ENCODE data around the gene MAGED2.
A peak's percentile ranks its signal among the peaks of the same experiment; 100 is the strongest.
"Not testable (repeated sequence)": the region's sequence is repeated elsewhere in the genome, so short reads cannot be mapped to it uniquely, and the experiment has no call there.

Gene MAGED2, protein sequence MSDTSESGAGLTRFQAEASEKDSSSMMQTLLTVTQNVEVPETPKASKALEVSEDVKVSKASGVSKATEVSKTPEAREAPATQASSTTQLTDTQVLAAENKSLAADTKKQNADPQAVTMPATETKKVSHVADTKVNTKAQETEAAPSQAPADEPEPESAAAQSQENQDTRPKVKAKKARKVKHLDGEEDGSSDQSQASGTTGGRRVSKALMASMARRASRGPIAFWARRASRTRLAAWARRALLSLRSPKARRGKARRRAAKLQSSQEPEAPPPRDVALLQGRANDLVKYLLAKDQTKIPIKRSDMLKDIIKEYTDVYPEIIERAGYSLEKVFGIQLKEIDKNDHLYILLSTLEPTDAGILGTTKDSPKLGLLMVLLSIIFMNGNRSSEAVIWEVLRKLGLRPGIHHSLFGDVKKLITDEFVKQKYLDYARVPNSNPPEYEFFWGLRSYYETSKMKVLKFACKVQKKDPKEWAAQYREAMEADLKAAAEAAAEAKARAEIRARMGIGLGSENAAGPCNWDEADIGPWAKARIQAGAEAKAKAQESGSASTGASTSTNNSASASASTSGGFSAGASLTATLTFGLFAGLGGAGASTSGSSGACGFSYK

DNA sequence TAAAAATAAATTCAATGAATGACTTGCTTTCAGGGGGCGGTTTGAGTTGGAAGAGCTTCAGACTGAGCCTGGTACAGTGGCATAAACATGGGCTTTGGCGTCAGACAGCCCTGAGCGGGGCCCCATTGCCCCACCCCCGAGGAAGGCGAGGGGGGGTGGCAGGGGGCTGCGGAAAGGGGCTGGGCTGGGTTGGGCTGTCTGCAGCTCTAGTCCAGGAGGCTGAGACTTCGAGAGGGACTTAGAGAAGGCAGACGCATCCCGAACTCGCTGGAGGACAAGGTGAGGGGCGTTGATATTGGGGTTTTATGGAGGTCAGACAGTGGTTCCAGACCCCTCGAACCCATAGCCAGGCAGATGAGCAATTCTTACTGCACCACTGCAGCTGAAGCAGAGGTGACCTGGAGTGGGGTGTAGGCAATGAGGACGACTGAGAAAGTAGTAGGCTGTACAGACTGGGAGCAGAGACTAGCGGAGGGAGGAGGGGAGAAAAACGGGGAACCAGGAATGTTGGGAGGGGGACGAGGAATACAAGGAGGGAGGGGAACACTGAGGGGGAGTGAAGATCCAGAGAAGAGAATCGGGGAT is at the start of gene MAGED2:
TSS of gene MAGED2 (plus strand) at position 222 of the 585 bp plus-strand sequence. CDS start 1,587 bp downstream, outside the sequence.
- no peak for FAIRE-seq

DNA sequence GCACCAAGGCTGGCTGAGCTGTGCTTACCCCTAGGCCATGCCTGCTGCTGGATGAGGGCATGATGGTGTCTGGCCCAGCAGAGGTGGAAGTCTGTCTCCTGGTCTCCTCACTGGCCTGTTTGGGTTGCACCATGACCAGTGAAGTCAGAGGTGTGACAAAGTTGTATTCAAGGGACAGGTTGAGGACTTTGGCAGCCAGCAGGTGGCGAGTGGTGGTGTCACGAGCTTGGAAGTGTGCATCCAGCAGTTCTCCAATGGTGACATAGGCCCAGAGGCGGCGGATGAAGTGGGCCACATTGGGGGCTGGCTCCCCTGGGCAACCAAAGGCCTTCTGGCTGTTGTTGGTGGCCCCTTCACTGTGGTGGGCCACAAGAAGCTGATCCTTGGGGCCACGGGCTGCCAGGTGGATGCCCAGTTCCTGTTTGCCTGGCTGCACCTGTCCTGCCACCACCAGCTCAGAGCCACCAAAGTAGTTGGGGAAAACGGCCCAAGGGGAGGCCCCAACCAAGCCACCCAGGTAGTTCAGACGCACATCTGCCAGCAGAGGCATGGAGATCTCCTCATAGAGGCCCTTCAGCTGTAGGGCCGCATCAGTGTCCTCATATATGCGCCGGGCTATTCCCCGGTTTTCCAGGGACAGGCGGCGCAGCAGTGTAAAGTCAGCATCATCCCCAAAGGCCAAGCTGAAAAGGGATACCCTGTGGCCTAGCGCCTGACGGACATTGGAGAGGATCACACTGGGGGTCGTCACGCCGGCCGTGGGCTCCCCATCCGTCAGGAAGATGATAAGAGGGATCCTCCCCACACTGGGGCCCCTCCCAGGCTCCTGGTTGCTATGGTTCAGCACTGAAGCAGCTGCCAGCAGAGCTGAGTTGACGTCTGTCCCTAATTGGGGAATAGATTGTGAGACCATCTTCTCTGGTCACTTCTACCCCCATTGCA is 49.2 kb upstream of the MAGED2 start:
- FAIRE-seq, result no peak

DNA sequence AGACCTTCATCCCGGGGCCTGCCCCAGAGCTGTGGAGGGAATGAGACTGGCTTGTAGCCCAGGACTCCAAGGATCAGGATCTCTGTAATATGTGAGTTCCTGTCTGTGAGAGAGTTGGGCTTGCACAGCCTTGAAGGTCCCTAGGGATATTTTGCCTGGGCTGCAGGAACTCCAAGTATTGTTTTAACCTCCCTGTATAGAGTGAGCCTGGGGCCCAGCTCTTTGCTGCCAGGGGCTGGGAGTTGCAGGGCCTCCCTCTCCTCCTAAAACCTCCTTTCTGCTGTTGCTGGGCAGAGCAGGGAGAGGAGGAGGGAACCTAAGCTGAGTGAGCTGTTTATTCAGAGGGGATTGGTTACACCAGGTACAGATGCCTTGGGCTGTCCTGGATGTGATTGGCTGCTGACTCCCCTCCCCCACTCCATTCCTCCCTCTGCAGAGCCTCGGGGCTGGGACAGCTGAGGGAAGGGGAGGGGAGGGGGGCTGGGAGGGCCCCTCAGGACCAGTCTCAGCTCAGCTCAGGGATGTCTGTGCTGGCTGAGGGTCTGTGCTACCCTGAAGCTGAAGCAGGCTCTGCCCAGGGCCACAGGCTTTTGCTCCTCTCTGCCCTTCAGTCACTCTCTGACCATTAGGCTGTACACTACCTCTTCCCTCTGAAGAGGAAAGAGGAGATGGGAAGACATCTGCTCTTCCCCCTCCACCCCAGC is 33.0 kb upstream of the MAGED2 start:
- not testable (repeated sequence) for FAIRE-seq

DNA sequence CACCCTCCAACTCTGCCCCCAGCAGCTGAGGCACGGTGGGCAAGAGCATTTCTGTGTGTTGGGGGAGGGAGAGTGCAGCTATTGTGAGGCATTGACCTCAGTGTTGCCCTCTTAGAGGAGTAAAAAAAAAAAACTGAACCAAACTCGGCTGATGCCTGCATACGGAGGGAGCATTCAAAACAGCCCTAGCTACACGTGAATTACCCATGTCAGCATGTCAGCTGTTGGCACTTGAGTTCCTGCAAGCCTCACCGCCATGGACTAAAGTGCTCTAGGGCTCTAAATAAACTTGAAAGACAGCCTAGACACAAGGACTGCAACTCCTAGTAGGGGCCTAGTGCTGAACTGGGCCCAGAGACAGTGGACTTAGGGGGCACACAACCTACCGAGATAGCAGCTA is 31.5 kb upstream of the MAGED2 start:
- no peak for FAIRE-seq

DNA sequence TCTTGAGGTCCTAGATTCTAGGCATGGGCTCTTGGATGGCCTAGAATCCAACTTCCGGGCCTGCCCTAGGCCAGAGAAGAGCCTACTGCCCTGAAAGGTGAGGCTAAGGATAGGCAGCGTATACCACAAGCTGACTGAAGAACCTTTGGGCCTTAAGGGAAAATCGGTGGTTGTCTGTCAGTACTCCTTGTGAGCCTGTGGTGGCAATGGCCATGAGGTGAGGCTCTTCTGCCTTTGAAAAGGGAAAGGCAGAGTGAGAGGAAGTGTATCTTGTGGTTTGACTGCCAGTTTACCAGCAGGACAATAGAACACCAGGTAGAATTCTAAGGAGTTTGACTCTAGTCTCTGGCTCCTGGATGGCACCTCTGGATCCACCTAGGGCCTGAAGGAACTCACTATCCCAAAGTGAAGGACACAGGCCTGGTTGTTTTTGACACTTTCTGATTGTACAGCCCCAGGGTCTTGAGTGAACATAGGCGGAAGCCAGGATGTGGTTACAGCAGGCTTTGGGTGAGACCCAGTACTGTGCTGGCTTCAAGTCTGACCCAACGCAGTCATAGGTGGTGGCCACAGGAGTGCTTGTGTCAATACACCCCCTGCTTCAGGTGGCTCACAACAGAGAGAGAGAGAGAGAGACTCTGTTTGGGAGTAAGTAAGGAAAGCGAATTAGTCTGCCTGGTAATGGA is 30.4 kb upstream of the MAGED2 start:
- FAIRE-seq, result no peak

DNA sequence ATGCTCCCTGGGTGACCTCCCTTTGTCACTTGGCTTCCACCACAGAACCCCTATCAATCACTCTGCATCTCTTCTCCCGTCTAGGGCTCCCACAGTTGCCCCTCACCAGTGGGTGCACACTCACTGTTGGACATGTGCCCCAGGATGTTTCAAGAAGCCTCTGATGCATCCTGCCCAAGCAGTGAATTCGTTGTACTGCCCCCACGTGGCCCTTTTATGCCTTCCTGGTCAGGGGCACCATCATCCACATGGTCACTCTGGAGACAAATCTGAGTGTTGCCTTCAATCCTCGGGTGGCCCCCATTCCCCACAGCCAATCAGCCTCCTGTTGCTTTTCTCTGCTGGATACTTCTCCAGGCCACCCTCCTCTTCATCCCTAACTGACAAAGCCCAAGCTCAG is 21.6 kb upstream of the MAGED2 start:
- no peak for FAIRE-seq

DNA sequence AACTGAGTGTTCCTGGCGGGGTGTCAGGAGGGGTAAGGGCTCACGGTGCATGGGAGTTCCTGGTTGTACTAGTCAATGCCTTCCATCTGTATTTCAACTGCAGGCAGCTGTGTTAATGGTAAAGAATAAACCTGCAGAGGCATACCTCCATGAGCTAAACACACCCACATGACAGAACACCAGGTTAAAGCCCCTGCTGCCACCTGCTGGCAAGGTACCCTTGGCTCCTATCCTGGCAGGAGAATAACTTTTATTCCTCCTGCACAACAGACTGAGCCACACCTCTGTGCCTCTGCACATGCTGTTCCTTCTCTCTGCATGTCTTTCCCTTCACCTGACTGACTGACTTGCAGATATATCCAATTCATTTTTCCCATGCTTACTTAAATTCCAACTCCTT is 20.6 kb upstream of the MAGED2 start:
- no peak for FAIRE-seq

DNA sequence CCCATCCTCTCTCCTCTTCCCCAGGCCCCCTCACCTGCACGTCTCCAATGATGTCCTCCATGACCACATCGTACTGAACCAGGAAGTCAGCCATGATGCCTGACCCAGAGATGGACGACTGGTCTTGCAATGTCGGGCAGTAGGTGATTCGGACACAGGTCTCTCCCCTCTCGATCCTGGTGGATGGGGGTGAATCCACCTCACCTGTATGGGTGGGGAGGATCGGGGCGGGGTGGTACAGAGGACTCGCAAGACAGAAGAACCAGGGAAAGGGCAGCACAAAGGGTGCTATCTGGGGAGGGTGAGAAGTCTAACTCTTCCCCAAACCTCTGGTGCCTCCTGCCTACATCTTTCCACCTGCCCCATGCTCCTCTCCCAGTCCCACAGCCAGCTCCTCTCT is 19.1 kb upstream of the MAGED2 start:
- no peak for FAIRE-seq

DNA sequence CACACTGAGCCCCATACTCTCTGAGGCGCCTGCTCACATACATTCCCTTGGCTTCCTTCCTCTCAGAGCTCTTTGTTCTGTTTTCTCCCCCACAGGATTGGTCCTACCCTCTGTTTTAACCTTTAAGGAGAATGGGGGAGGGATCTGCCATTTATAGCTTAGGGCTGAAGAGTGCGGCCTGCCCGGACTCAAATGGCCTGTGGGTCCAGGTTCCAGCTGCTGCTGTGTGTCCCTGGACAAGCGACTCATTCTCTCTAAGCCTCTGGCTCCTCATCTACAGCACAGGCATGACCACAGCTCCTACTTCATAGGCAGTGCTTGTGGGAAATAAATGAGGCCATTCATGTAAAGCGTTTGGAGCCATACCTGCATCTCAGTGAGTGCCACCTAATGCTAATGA is 18.1 kb upstream of the MAGED2 start:
- FAIRE-seq, result not testable (repeated sequence)

DNA sequence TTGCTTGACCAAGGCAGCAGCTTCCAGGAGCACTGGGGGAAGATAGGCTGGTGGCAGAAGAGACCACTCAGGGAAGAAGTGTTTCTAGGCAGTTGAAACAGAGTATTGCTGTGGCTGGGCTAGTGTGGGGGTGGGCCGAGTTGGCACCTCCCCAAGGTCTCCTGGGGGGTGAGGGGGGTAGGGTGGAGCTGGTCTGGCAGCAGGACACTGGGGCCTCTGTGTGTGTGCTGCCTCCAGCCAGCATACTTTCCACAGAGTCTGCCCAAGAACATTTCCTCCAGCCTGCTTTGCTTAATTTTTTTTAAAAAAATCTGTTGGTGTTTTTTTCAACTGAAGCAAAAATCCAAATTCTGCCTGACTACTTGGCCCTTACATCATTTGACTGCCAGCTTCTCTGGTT is 13.5 kb upstream of the MAGED2 start:
- no peak for FAIRE-seq

DNA sequence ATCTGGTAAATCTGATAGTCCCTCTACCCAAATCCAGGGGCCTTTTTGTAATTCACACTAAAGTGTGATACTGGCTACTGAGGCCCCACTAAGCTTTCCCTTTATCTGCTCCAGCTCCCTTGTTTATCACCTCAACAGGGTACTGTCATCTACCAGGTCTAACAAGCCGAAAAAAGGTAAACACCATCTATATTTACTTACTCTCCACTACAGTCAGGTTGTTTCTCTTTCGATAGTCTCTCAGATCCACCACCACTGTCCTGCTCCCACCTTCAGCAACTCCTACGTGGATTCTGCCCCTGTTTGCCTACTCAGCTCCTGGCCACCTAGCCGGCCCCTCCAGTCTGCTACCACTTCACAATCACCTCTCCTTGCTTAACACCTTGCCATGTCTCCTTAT is 12.8 kb upstream of the MAGED2 start:
- FAIRE-seq, result no peak

DNA sequence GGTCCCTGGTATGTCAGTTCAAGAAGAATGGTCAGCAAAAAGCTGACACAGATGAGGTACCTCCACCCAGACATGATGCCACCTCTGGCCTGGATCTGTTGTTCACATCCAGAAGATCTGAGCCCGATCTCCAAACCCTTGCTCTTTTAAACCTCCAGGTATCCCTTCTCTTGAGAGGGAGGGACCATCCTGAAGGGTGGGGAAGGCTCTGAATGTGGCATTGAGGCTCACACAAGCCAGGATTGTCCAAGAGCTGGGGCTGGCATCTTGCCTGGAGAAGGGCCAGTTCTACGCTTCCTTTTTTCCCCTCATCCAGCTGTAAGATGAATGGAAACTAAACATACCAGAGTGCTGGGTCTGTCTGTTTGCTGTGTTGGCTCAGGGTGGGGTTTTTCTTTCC is 9.4 kb upstream of the MAGED2 start, which contains the start of gene ITIH6:
TSS of gene ITIH6 (minus strand) at position 119 of the 400 bp plus-strand sequence. CDS start at position 74, 45 bp downstream.
- no peak for FAIRE-seq

DNA sequence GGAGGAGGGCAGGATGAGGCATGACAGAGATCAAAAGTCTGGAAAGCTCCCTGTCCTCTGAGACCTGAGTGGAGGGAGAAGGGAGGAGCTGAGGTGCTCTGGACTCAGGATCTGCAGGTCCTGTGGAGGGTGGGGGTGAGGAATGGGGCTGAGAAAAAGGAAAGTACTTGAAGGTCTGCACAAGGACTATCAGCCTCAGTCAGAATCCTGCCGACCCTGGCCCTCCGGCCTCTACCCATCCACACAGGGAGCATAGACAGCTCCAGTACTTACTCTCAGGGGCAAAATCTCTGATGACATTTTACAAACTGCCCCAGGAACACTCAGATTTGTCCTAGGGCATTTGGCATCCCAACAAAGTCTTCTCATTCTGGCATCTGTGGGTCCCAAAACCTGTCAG is 8.5 kb upstream of the MAGED2 start:
- FAIRE-seq, result no peak

DNA sequence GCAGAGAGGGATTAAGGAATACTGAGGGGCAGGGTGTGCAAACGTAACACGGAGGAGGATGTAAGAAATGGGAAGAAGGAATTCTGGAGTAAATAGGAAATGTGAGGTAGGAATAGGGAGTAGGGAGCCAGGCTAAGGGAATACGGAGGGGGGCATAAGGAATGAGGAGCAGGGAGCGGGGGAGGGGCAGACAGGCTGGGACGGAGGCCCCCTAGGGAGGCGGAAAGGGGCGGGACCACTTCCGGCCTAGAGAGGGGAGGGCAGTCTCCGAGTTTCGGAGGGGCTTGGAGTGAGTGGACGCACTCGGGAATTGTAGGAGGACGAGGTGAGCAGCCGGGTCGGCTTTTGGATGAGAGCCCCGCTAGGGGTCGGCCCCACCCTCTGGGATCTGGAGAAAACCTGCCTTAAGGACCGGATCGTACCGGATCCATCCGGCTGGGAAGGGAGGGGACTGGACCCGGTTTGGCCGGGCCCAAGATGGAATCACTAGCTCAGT is 612 bp downstream of the MAGED2 start:
- FAIRE-seq, result peak; percentile 3

DNA sequence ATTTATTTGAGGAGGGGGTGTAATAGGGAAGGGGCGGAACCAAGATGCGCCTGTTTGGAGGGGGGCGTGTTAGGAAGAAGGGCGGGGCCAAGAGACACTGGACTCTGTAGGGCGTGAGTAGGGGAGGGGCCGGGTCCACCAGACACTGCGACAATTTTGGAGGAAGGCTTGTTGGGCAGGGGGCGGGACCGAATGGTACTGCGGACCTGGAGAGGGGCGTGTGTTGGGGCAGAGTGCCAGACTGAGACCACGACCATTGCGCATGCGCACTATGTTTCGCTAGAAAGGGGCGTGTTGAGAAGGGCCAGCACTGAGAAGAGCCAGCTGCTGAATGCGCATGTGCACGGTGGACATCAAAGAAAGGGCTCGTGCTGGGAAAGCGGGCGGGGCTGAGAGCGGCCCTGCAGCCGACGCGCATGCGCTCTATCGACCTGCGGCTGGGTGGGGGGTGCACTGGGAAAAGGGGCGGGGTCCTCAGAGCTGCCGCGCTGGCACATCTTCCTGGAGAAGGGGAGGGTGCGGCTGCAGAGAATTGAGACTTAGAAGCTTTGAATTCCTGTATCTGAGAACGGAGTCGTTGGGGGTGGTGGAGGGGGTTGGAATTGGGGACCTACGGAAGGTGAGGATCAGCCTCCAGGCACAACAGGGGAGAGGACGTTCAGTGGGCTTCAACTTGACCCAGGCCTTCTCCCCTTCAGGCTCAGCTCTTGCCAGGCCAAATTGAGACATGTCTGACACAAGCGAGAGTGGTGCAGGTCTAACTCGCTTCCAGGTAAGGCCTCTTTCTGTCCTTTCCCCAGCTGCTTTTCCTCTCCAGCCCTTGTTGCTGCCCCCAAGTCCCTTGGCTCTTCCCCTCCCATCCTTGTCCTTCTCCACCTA is 1.3 kb downstream of the MAGED2 start:
- FAIRE-seq, result peak; percentile 99

DNA sequence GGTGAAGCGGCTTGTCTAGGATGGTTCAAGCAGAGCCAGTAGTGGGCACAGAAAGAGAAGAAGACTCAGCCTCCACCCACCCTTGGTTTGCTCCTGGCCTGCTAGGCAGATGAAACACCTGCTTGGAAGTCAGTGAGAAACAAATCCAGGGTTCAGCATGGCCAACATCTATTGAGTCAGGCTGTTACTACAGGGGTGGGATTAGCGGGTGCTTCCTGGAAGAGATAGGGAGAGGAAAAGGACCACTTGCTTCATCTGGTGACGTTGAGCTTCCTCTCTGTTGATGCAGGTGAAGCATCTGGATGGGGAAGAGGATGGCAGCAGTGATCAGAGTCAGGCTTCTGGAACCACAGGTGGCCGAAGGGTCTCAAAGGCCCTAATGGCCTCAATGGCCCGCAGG is 3.0 kb downstream of the MAGED2 start:
- FAIRE-seq, result no peak

DNA sequence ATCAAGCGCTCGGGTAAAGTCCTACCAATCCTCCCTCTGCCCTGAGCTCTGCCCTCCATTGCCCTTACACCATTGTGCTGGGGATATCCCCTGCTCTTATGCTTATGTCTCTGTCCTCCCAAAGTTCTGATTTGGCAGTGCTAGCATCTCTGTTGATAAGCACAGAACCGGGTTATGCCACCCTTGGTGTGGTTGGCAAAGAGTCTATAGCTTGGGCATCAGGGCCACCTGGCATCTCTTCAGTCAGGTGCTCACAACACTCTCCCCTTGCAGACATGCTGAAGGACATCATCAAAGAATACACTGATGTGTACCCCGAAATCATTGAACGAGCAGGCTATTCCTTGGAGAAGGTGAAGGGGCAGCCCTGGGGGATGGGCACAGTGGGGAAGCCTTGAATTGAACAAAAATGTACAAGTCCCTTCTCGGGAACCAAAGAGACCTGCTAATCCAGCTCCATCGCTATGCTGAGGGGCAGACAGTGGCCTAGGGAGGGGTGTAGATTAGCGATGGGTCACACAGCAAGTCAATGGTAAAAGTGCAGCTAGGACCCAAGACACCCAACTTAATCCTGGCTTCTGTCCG is 3.8 kb downstream of the MAGED2 start:
- no peak for FAIRE-seq

DNA sequence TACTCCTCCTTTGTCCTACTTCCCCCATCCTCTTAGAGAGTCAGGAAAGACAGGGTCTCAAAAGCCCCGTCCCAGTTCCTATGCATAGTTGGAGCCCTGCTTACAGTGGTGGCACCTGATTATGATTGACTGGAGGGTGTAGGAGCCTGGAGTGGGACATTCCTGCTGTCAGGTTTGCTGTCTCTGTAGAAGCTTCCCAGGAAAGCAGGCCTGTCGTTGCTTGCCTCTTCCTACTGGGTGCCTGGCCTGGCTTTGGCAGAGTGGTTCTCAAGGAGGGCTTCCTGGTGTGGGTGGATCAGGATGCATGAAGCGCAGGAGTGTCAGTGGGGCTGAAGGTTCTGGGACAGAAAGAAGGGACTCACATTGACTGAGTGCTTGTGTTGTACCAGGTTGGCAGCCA is 4.8 kb downstream of the MAGED2 start:
- FAIRE-seq, result no peak

DNA sequence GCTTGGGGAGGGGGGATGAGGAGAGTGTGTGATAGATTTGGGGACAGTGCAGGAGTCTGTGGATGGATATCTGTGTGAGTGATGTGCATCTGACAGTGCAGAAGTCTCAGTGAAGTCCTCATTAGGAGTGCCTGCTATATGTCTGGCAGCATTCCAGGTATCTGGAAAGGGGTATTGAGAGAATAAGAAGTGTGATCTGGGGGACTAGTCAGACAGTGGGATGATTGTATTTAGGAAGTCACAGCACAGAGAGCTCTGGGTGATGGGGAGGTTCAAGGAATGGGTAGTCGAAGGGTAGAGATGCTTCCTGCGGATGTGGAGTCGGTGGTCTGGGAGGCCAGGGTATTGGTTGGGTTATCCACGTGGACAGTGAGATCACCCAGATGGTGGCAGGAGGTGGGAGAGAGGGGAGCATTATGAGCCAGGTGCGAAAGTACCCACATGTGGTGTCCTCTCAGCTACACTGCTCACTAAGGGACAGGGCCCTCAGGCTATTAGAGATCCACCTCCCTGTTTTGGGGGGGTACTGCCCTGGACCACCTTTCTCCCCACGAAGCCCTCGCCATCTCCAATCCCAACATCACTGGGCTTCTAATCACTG is 9.8 kb downstream of the MAGED2 start:
- no peak for FAIRE-seq

DNA sequence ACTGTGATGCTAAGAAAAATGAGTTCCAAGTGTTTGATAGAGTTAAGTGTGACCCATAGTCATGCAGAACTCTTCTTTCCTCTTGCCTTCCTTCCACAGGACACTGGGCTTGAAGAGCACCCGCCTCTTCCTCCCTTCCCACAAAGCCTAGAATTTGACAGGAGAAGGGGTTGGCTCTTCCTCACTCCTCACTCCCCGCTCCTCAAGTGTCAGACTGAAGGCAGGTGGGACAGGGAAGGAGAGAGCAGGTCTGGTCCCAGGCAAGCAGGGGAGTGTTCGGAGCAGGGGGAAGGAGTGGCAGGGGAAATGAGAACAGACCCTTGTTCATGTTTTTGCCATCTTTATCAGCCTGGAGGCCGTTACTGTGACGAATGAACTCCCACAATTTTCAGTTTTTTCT is 10.7 kb downstream of the MAGED2 start:
- FAIRE-seq, result no peak
